ENCODE measurements around the gene DPH2. TPM values are rescaled to one million over a fixed set of nuclear protein-coding genes. Genes with fewer than 3 reads are reported as not detected.

Gene DPH2
- total RNA-seq, 2 experiments from 2014 or later = 28.6 to 42.1 TPM

GRCh38 chr1:43993206-43993914 is 23.6 kb downstream of the DPH2 start:
- Histone ChIP-seq H3K4me1 (ENCODE audit: insufficient read depth, low read length, poor library complexity, severe bottlenecking) (peaks cover 28% of the 10 kb centered on the region), H3K4me2 (ENCODE audit: low read length) (no peak overlapping the region; the same call in 1 of the 2 replicates), H3K79me2 (ENCODE audit: insufficient read depth, low read depth, low read length) (no peaks in the 10 kb centered on the region), H3K9me3 (ENCODE audit: low read length) (no peaks in the 10 kb centered on the region), H3K36me3 (ENCODE audit: insufficient read depth, low read length) (no peaks in the 10 kb centered on the region), H3K9me2 (ENCODE audit: insufficient read depth, low read length) (no peaks in the 10 kb centered on the region), H2AFZ (ENCODE audit: low read length) (no peak overlapping the region), H3K4me3 (ENCODE audit: low read depth, low read length, poor library complexity, severe bottlenecking) (no peak overlapping the region), H4K20me1 (ENCODE audit: insufficient read depth, low read length) (no peaks in the 10 kb centered on the region), H3K27ac (ENCODE audit: low read depth, low read length, poor library complexity, severe bottlenecking) (no peak overlapping the region)
- DNase-seq (ENCODE audit: low spot score) = no peak
- CTCF ChIA-PET (ENCODE audit: unreplicated experiment) = no interaction called here
- no TSS peak for BruUV-seq (replicated peaks)
- POLR2A ChIA-PET = interaction anchor here (0.6 to 1.3 kb wide), 3 partner anchors 8 to 38 kb away, joined by 3 to 4 read pairs (median 4); partner anchors contain the start of gene SLC6A9
- intact Hi-C loops (cut with micrococcal nuclease; ENCODE audit: unreplicated experiment) = no loop called here
- TF ChIP-seq CTCF (conservative IDR thresholded peaks at IDR 0.05; ENCODE audit: low read length) = no peak
- TF ChIP-seq EZH2phosphoT487 (IDR thresholded peaks at IDR 0.05; ENCODE audit: borderline replicate concordance, low read depth, low read length) = no peak

GRCh38 chr1:43994071-43994470 is 24.3 kb downstream of the DPH2 start:
- POLR2A ChIA-PET = interaction anchor here (0.6 kb wide), 1 partner anchor 24 kb away, joined by 4 read pairs; no protein-coding TSS in a partner anchor
- no peaks in the 10 kb centered on the region for H3K9me3 ChIP-seq (ENCODE audit: low read length)
- no peaks in the 10 kb centered on the region for H3K36me3 ChIP-seq (ENCODE audit: insufficient read depth, low read length)
- no peak overlapping the region for H3K4me3 ChIP-seq (ENCODE audit: low read depth, low read length, poor library complexity, severe bottlenecking)
- DNase-seq (ENCODE audit: low spot score) = no peak
- no peak for TF ChIP-seq CTCF (conservative IDR thresholded peaks at IDR 0.05; ENCODE audit: low read length)
- TF ChIP-seq EZH2phosphoT487 (IDR thresholded peaks at IDR 0.05; ENCODE audit: borderline replicate concordance, low read depth, low read length) = no peak
- H3K4me2 ChIP-seq (ENCODE audit: low read length) = no peak overlapping the region
- peaks cover 28% of the 10 kb centered on the region for H3K4me1 ChIP-seq (ENCODE audit: insufficient read depth, low read length, poor library complexity, severe bottlenecking)
- H2AFZ ChIP-seq (ENCODE audit: low read length) = no peak overlapping the region
- H3K79me2 ChIP-seq (ENCODE audit: insufficient read depth, low read depth, low read length) = no peaks in the 10 kb centered on the region
- CTCF ChIA-PET (ENCODE audit: unreplicated experiment) = no interaction called here
- intact Hi-C loops (cut with micrococcal nuclease; ENCODE audit: unreplicated experiment) = no loop called here
- H3K27ac ChIP-seq (ENCODE audit: low read depth, low read length, poor library complexity, severe bottlenecking) = no peak overlapping the region
- TSS peak; percentile 50 for BruUV-seq (replicated peaks)
- no peaks in the 10 kb centered on the region for H3K9me2 ChIP-seq (ENCODE audit: insufficient read depth, low read length)
- H4K20me1 ChIP-seq (ENCODE audit: insufficient read depth, low read length) = no peaks in the 10 kb centered on the region

All from OCI-LY7 (cell line).